IPS-18c (cell line): Measurements from ENCODE around the gene GJA1.
A peak's percentile ranks its signal among the peaks of the same experiment; 100 is the strongest.
"Not testable (repeated sequence)": the region's sequence is repeated elsewhere in the genome, so short reads cannot be mapped to it uniquely, and the experiment has no call there.

Experiments
- H3K4me3 ChIP-seq: 2 replicates; pipeline ENCODE4 v1.7.0; 2013; ENCODE audit warnings: low read depth, mild to moderate bottlenecking, low read length, moderate library complexity; ENCODE audit not compliant: insufficient read depth
- H3K9me3 ChIP-seq: one replicate; pipeline ENCODE4 v1.6.1; 2013; ENCODE audit warnings: mild to moderate bottlenecking, low read length, moderate library complexity; ENCODE audit not compliant: control insufficient read depth, insufficient read depth

Gene GJA1

DNA sequence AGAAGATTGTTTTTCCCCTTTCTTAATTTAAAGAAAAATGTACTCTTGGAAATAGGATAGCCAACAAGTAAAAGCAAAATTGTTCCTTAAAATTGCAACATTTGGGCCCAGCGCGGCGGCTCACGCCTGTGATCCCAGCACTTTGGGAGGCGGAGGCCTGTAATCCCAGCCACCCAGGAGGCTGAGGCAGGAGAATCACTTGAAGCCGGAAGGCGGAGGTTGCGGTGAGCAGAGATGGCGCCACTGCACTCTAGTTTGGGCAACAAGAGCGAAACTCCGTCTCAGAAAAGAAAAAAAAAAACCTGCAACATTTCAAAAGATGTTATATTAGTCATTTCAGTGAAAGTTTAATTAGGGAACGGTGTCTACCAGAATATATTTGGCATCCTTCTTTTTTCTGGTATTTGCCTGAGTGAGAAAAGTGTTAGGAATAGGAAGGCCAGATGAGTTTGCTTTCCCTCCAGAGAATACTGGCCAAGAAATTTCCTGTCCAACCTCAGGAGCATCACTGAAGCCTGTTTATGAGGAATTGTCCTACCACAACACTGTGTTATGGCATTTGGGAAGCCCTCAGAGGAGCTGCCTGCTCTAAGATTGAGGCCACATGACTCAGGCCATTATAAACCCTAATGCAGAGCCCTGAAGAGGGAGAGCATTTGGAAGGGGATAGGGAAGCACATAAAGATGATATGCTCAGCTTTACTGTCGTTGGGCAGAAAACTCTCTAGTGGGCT lies 1.2 kb upstream of the GJA1 start:
- H3K9me3 ChIP-seq = no peaks in the 10 kb centered on the region
- H3K4me3 ChIP-seq = no peak overlapping the region

DNA sequence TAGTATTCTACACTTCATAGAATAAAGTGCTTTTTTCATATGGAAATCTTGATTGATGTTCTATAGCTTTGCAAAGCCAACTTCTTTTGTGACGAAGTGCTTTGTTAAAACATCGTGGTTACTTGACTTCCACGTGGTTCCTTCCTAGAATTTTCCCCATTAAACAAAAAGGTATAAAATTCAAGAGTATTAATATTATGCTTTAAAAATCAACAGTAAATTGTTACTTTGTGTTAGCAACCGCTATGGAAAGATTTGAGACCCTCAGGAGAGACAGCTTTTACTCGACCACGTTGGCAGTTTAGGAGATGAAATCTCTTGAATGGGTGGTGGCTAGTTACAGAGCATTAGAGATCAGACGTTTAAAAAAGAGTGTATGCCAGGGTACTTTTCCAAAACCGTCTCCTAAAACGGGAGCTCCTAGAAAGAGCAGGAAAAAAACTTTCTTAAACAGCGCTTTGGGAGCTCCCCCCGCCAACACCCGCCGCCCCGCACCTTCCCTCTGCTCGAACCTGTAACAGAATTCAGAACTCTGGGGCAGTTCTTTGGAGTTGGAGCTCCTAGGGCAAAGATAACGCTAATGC lies 920 bp downstream of the GJA1 start:
- Histone ChIP-seq H3K4me3 (peak overlapping the region; percentile 85), H3K9me3 (no peaks in the 10 kb centered on the region)

DNA sequence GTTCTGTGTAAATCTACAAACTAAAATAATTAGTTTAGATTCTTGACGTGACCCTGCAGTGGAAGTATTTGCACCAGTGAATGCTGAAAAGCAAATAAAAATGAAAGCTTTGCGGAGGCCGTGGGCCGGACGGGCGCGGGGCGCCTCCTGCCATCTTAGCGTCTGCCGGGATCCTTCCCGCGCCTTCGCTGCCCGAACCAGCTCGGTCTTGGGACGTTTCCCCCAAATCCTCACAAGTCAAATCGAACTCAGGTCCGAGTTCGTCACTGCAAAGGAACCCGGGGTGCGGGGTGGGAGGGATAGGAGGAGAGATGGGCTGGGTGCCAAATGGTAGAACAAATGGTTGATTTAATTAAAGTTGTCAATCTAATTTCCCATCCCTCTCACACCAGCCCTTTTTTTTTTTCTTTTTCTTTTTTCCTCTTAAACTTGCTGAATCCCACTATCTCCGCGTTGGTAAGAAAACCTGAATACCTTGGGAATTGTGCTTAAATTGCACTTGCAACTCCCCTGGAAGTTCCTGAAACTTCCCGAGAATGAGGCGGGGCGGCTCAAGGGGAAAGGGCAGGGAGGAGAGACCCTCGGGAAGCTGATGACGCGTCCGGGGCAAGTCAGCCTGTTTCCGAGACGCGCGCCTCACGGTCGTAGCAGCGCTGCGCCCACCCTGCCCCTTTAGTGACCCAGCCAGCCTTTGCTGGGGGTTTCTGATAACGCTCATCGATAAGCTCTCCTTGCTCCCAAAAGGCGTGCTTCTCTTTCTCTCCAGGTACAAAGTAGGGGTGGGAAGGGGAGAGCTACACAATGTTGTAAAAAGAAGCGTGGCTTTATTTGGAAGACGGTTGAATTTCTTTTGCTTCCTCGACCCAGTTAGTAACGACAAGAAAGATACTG lies 1.8 kb downstream of the GJA1 start:
- H3K9me3 ChIP-seq = no peaks in the 10 kb centered on the region
- peak overlapping the region; percentile 85 for H3K4me3 ChIP-seq

DNA sequence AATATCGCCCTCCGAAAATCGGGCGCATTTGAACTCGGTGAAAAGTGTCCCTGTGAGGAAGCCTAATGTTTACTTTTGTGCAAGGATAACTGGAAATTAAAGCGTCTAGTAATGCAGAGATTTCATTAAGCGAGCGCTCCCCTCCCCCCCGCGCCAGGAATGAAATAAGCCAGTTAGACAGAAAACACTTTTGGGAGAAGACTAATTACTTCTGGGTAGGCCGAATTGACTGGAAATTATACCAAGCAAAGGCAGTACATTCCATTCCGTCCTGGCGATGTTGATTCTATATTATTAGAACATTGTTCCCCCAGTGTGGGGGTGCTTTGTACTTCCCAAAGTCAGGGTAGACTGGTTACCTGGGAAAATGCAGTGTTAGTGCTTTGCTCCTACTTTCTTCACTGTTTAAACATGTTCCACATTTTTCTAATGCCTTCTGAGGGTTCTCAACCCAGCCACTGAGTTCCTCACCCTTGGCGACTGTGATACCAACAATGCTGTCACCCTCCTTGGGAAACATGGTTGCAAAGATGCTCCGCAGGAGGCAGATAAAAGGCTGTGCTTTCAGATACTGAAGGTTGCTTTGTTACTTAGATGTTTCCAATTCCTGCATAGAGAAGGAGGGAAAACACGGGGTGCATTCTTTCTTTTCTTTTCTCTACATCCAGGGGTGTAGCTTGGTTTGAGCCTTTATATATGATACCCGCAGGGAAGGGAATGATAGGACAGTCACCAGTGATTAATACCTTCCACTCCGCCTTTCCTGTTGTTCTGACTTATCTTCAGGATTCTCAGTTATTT lies 2.6 kb downstream of the GJA1 start:
- peak overlapping the region; percentile 85 for H3K4me3 ChIP-seq
- no peaks in the 10 kb centered on the region for H3K9me3 ChIP-seq

DNA sequence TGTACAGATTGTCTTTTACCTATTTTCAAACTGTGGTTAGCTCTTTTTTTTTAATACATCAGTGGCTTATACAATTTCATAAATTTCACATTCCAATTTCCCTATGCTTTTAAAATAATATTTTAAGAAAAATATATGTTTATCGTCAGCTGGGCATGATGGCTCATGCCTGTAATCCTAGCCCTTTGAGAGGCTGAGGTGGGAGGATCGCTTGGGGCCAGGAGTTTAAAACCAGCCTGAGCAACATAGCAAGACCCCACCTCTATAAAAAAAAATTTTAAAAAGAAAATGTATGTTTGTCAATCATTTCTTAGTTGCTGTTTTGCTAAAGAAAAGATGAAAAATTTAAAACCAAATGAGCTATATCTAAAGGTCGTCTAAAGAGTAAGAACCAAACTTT lies 3.4 kb downstream of the GJA1 start:
- Histone ChIP-seq H3K9me3 (no peaks in the 10 kb centered on the region), H3K4me3 (peak overlapping the region; percentile 85; the same call in 1 of the 2 replicates)

DNA sequence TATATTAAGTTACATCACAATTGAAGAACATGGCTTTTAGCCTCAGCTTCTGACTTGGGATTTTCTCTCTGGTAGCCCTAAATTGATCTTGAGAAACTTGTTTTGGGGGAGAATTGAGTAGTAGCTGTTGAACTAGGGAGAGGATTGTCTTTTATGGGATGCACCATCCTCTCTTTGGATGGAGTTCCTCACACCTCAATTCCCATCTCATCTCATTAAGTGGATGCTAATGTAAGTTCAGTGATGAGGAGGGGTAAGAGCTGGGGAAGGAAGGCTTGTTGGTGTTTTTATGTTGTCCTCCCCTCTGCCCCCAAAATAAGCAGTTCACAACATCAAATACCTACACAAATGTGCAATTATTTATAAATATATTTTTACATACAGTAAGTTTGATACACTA lies 4.0 kb downstream of the GJA1 start:
- H3K4me3 ChIP-seq = peak overlapping the region; percentile 34; the same call in 1 of the 2 replicates
- no peaks in the 10 kb centered on the region for H3K9me3 ChIP-seq

DNA sequence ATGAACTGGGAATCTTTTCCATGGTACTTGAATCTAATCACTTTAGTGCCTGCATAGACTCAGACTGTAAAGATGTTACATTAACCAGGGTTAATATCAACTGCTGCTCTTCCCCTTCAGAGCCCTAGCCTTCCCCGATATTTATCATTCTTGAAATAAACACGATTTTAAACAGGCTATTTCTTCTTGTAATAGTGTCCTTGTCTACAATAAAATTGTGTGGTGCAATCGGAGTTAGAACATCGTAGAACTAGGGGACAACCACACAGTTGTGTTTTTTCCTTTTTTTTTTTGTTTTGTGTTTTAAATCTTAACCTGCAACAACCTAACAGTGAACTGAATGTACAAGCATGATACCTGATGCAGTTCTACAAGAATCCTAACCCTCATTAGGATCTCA lies 4.5 kb downstream of the GJA1 start:
- Histone ChIP-seq H3K4me3 (peak overlapping the region; percentile 9; the same call in 1 of the 2 replicates), H3K9me3 (no peaks in the 10 kb centered on the region)

DNA sequence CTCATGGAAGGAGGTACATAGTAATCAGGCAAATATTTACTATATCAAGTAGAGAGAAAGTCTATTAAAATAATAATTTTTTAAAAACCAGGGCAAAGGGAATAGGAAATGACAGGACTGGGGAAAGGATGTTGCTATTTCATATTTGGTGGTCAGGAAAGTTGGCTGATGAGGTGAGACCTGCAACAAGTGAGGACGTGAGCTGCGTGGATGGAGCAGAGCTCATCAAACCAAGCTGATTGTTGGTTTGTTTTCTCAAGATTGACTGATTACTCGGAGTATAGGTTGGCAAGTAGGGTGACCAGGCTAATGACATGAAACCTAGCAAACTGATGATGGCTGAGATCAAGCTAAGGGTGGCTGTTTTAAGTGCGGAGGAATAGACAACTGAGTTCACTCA lies 6.0 kb downstream of the GJA1 start:
- H3K4me3 ChIP-seq = peak overlapping the region; percentile 21; the same call in 1 of the 2 replicates
- no peaks in the 10 kb centered on the region for H3K9me3 ChIP-seq

DNA sequence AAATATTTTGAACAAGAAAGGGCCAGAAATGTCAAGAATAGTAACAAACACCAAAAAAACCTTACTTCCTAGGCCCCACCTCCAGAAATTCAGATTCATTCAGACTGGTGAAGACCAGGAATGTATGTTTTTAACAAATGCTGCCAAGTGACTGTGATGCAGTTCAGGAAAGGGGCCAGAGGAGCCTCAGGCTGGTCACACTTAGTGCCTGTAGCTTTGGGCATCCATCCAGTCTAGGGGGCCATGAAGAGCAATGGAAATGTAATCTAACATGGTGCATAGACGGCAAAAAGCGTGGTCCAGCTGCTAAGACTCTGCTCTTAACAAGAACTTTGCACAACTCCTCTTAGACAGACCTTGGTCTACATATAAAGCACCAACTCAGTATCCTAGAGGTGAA lies 7.1 kb downstream of the GJA1 start:
- H3K4me3 ChIP-seq = peak overlapping the region; percentile 16; the same call in 1 of the 2 replicates
- H3K9me3 ChIP-seq = no peaks in the 10 kb centered on the region

DNA sequence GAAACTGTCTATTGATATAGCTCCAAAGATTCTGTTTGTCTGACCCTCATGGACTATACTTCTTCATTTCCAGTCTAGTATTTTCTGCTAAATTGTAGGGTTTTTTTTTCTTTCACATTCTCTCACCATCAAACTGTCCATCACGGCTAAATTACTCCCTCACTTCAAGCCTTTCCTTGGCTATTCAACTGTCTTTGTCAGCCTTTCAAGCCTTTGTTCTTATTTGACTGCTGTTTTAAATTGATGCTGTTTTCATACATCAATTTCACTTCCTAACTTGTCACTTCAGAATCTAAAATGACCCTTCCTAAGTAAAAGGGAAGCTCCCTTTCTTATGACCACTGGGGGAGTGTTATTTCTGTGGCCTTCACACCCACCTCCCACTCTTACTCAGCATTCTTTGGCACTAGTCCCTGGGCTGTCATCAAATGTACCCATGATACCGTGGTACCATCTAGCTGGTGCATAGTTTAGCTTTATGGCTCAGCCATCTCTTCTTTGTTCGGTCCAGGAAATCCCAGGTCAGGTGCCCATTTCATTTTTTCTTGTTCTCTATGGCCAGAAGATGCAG lies 8.6 kb downstream of the GJA1 start:
- H3K4me3 ChIP-seq = no peak overlapping the region
- no peaks in the 10 kb centered on the region for H3K9me3 ChIP-seq

DNA sequence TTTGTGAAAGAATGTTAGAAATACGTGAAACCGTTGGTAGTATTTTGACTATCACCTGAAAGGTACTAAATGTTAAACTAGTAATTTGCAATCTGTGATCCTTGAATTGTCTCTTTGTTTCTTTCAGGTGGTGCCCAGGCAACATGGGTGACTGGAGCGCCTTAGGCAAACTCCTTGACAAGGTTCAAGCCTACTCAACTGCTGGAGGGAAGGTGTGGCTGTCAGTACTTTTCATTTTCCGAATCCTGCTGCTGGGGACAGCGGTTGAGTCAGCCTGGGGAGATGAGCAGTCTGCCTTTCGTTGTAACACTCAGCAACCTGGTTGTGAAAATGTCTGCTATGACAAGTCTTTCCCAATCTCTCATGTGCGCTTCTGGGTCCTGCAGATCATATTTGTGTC lies 11.3 kb downstream of the GJA1 start:
- not testable (repeated sequence) for H3K4me3 ChIP-seq, H3K9me3 ChIP-seq

DNA sequence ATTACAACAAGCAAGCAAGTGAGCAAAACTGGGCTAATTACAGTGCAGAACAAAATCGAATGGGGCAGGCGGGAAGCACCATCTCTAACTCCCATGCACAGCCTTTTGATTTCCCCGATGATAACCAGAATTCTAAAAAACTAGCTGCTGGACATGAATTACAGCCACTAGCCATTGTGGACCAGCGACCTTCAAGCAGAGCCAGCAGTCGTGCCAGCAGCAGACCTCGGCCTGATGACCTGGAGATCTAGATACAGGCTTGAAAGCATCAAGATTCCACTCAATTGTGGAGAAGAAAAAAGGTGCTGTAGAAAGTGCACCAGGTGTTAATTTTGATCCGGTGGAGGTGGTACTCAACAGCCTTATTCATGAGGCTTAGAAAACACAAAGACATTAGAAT lies 12.3 kb downstream of the GJA1 start:
- not testable (repeated sequence) for H3K9me3 ChIP-seq, H3K4me3 ChIP-seq

DNA sequence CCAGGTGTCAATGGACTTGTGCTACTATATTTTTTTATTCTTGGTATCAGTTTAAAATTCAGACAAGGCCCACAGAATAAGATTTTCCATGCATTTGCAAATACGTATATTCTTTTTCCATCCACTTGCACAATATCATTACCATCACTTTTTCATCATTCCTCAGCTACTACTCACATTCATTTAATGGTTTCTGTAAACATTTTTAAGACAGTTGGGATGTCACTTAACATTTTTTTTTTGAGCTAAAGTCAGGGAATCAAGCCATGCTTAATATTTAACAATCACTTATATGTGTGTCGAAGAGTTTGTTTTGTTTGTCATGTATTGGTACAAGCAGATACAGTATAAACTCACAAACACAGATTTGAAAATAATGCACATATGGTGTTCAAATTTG lies 13.1 kb downstream of the GJA1 start:
- not testable (repeated sequence) for H3K4me3 ChIP-seq

DNA sequence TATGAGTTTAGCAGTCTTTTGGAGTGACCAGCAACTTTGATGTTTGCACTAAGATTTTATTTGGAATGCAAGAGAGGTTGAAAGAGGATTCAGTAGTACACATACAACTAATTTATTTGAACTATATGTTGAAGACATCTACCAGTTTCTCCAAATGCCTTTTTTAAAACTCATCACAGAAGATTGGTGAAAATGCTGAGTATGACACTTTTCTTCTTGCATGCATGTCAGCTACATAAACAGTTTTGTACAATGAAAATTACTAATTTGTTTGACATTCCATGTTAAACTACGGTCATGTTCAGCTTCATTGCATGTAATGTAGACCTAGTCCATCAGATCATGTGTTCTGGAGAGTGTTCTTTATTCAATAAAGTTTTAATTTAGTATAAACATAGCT lies 13.9 kb downstream of the GJA1 start:
- H3K4me3 ChIP-seq = no peak overlapping the region
- H3K9me3 ChIP-seq = no peaks in the 10 kb centered on the region

More for the DNA sequence above, 13.1 kb downstream of the GJA1 start:
- H3K9me3 ChIP-seq = not testable (repeated sequence)

DNA sequence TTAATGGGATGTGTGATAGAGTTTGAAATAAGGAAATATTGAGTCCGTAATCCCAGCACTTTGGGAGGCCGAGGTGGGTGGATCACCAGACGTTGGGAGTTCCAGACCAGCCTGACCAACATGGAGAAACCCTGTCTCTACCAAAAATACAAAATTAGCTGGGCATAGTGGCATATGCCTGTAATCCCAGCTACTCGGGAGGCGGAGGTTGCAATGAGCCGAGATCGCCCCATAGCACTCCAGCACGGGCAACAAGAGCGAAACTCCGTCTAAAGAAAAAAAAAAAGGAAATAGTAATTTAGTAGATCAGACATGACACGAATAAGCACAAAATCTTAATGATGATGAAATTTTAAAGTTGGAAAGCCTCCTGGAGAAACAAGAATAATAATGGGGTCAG lies 14.8 kb downstream of the GJA1 start:
- Histone ChIP-seq H3K9me3 (no peaks in the 10 kb centered on the region), H3K4me3 (no peak overlapping the region)

DNA sequence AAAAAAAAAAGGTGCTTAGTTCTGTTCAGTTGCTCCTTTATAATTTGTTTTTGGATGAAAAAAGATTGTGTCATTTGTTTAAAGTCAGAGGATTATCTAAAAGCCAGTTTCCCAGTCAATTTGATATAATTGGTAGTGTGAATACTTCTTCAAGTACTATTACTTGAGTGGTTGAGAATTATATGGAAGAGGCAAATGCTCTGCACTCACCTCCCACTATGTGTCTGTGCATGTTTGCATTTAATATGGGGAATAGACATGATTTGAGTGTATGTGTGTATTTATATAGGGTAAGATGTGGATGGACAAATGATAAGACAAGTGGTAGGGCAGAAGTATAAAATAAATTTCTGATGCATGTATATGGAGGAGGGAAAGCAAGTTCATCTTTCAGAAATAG lies 15.8 kb downstream of the GJA1 start:
- H3K4me3 ChIP-seq = no peak overlapping the region
- no peaks in the 10 kb centered on the region for H3K9me3 ChIP-seq

DNA sequence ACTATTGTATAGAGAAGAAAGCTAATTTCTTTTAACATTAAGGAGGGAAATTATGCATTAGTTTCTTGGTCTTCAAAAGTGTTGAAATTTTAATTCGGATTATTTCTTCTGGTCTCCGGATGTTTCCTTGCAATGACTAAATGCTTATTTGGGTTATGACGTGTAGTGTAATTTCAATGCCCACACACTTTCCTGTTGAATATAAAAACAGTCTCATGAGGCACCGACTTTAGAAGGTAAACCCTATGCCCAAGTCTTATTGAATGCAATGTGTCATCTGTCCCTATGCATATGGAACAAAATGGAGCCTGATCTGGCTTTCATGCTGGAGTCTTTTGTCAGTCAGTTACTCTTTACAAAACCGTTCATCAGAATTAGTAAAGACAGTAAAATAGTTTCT lies 17.7 kb downstream of the GJA1 start:
- Histone ChIP-seq H3K9me3 (no peaks in the 10 kb centered on the region), H3K4me3 (no peak overlapping the region)
